Keratinocyte (primary cell): Measurements from ENCODE around the gene FZR1. TPM values are rescaled to one million over a fixed set of nuclear protein-coding genes. Genes with fewer than 3 reads are reported as not detected.

Experiments
- DNase-seq: peaks from one replicate; pipeline ENCODE4 v3.0.0-alpha.2; 2011; ENCODE audit warnings: low read depth, missing footprints, low spot score
- FAIRE-seq: peaks from 2 replicates; lab custom pipeline; 2011; peaks lifted over from hg19 to GRCh38; lab: Jason Lieb, UNC
- H2AFZ ChIP-seq: 2 replicates; pipeline ENCODE4 v1.6.0; 2012; ENCODE audit warnings: low read length, control low read depth, inconsistent platforms; ENCODE audit not compliant: control insufficient read depth
- H3K27ac ChIP-seq: 2 replicates; pipeline ENCODE4 v1.5.1; 2011; ENCODE audit warnings: low read length; ENCODE audit not compliant: control insufficient read depth, insufficient read depth
- H3K27me3 ChIP-seq: 3 replicates; pipeline ENCODE4 v1.6.0; 2011; ENCODE audit warnings: low read length; ENCODE audit not compliant: control insufficient read depth, insufficient read depth; ENCODE audit errors: extremely low read depth
- H3K36me3 ChIP-seq, 2 experiments: 2 replicates in 1 of 2; 3 replicates in 1 of 2; pipeline ENCODE4 v1.5.1; 2011; ENCODE audit warnings: low read length in 2 of 2, mild to moderate bottlenecking in 1 of 2; ENCODE audit not compliant: control insufficient read depth in 2 of 2, insufficient read depth in 2 of 2; ENCODE audit errors: extremely low read depth in 1 of 2
- H3K4me1 ChIP-seq: 3 replicates; pipeline ENCODE4 v1.5.1; 2011; ENCODE audit warnings: low read length; ENCODE audit not compliant: control insufficient read depth, insufficient read depth; ENCODE audit errors: extremely low read depth
- H3K4me2 ChIP-seq: 3 replicates; pipeline ENCODE4 v1.6.0; 2011; ENCODE audit warnings: low read depth, low read length; ENCODE audit not compliant: control insufficient read depth, insufficient read depth; ENCODE audit errors: extremely low read depth
- H3K4me3 ChIP-seq, 3 experiments: fragments of 200-600 bp in 1 of 3; sonication (generic) in 1 of 3; 2 replicates in 2 of 3; 3 replicates in 1 of 3; pipeline ENCODE4 v1.5.1; 2011 to 2016; ENCODE audit warnings: low read length in 3 of 3, mild to moderate bottlenecking in 3 of 3, control low read depth in 2 of 3, inconsistent platforms in 1 of 3, low read depth in 1 of 3, mixed read lengths in 1 of 3, mixed run types in 1 of 3, moderate library complexity in 1 of 3; ENCODE audit not compliant: control insufficient read depth in 2 of 3, insufficient read depth in 2 of 3; ENCODE audit errors: extremely low read depth in 1 of 3
- H3K79me2 ChIP-seq: 2 replicates; pipeline ENCODE4 v1.6.0; 2012; ENCODE audit warnings: low read length; ENCODE audit not compliant: control insufficient read depth, insufficient read depth
- H3K9ac ChIP-seq: 3 replicates; pipeline ENCODE4 v1.6.0; 2011; ENCODE audit warnings: low read length; ENCODE audit not compliant: control insufficient read depth, insufficient read depth; ENCODE audit errors: extremely low read depth
- H3K9me1 ChIP-seq: 3 replicates; pipeline ENCODE4 v1.6.0; 2011; ENCODE audit warnings: low read length; ENCODE audit not compliant: control insufficient read depth, insufficient read depth; ENCODE audit errors: extremely low read depth
- H3K9me3 ChIP-seq: 2 replicates; pipeline ENCODE4 v1.5.1; 2012; ENCODE audit warnings: low read depth, low read length; ENCODE audit not compliant: control insufficient read depth
- H4K20me1 ChIP-seq: 3 replicates; pipeline ENCODE4 v1.6.0; 2011; ENCODE audit warnings: low read length; ENCODE audit not compliant: control insufficient read depth, insufficient read depth; ENCODE audit errors: extremely low read depth
- CTCF ChIP-seq, 3 experiments: IDR thresholded peaks in 1 of 3; conservative IDR thresholded peaks in 1 of 3; optimal IDR thresholded peaks in 1 of 3; 2 replicates in 2 of 3; 3 replicates in 1 of 3; pipeline versions ENCODE3 to v1.5.1; 2011; ENCODE audit warnings: low read length in 3 of 3, mild to moderate bottlenecking in 3 of 3, moderate library complexity in 2 of 3, control low read depth in 1 of 3, inconsistent platforms in 1 of 3; ENCODE audit not compliant: insufficient read depth in 2 of 3; ENCODE audit errors: extremely low read depth in 1 of 3
- EZH2 ChIP-seq: IDR thresholded peaks from one replicate; pipeline ENCODE4 v1.6.1; 2012; ENCODE audit warnings: inconsistent platforms, mild to moderate bottlenecking, low read length, moderate library complexity
- dilution Hi-C: fragments of 300-500 bp; cut with MboI; formaldehyde crosslinking; loops from one replicate; pipeline ENCODE4 v1.7.0; 2020; ENCODE audit warnings: low sequenced_read_pairs; ENCODE audit not compliant: extremely low pct_ligation_motif_present
- polyA plus RNA-seq, 5 experiments: library from polyadenylated mRNA; depleted of rRNA in 3 of 5; stranded (reverse) in 3 of 5; stranded (forward) in 1 of 5; unstranded in 1 of 5; fragments of >200 nt; gene quantifications; 1 replicate in 1 of 5; 2 replicates in 3 of 5; 3 replicates in 1 of 5; pipeline versions ENCODE4 v1.2.1 to v1.2.3, GENCODE V29; 2011 to 2012; ENCODE audit warnings: missing spikeins in 2 of 5, low read depth in 1 of 5, low replicate concordance in 1 of 5

The FZR1 gene
- polyA plus RNA-seq, 1 donor (not counting 4 experiments of a cell fraction or from before 2014, with no cell fraction given), result 23.3 TPM

GRCh38 chr19:3479834-3480215, 26.3 kb upstream of the FZR1 start:
- no peaks in the 10 kb centered on the region for H3K9me1 ChIP-seq
- no peak overlapping the region for H3K9ac ChIP-seq
- H3K36me3 ChIP-seq, result no peaks in the 10 kb centered on the region
- TF ChIP-seq EZH2, result no peak
- TF ChIP-seq CTCF (optimal IDR thresholded peaks at IDR 0.05 in 1 of 3, IDR thresholded peaks at IDR 0.05 in 1 of 3, conservative IDR thresholded peaks at IDR 0.05 in 1 of 3; ENCODE audit: extremely low read depth in 1 of 3, insufficient read depth in 2 of 3, low read length in 3 of 3), result no peak
- H3K79me2 ChIP-seq, result no peaks in the 10 kb centered on the region
- no peak overlapping the region for H3K4me3 ChIP-seq
- no peak overlapping the region for H3K27ac ChIP-seq
- H3K4me1 ChIP-seq, result no peaks in the 10 kb centered on the region
- peaks cover 3% of the 10 kb centered on the region for H4K20me1 ChIP-seq
- H3K27me3 ChIP-seq, result peaks cover 30% of the 10 kb centered on the region
- H3K4me2 ChIP-seq, result no peak overlapping the region
- FAIRE-seq (no peak), DNase-seq (no peak)
- dilution Hi-C loops, result no loop called here
- no peaks in the 10 kb centered on the region for H3K9me3 ChIP-seq
- H2AFZ ChIP-seq, result no peak overlapping the region

GRCh38 chr19:3480383-3481091, 25.6 kb upstream of the FZR1 start, which contains the start of gene SMIM24:
Gene SMIM24 (minus strand): TSS chr19:3480525. CDS start chr19:3480463, 62 bp downstream.
- TF ChIP-seq EZH2 (no peak), CTCF (optimal IDR thresholded peaks at IDR 0.05 in 1 of 3, IDR thresholded peaks at IDR 0.05 in 1 of 3, conservative IDR thresholded peaks at IDR 0.05 in 1 of 3; ENCODE audit: extremely low read depth in 1 of 3, insufficient read depth in 2 of 3, low read length in 3 of 3) (no peak)
- Histone ChIP-seq H3K9me1 (no peaks in the 10 kb centered on the region), H3K79me2 (no peaks in the 10 kb centered on the region), H3K4me1 (no peaks in the 10 kb centered on the region), H3K27me3 (peaks cover 30% of the 10 kb centered on the region), H4K20me1 (peaks cover 3% of the 10 kb centered on the region), H3K27ac (no peak within 1 kb of the TSS), H3K36me3 (no peaks in the 10 kb centered on the region), H3K9ac (no peak within 1 kb of the TSS), H3K4me3 (no peak within 1 kb of the TSS), H3K9me3 (no peaks in the 10 kb centered on the region), H2AFZ (no peak within 1 kb of the TSS), H3K4me2 (no peak within 1 kb of the TSS)
- FAIRE-seq, result no peak
- dilution Hi-C loops, result no loop called here
- no peak for DNase-seq
